ENCODE data around the gene GRM7. TPM values are rescaled to one million over a fixed set of nuclear protein-coding genes. Genes with fewer than 3 reads are reported as not detected.

GRM7 gene
- total RNA-seq, 1 experiment from 2014 or later = 0.04 TPM

GRCh38 chr3:7207125-7207524 is 346.2 kb downstream of the GRM7 start:
- Histone ChIP-seq H3K27me3 (no peaks in the 10 kb centered on the region), H3K4me3 (no peak overlapping the region), H3K9me3 (replicated peaks) (no peaks in the 10 kb centered on the region), H3K27ac (no peak overlapping the region), H3K36me3 (no peaks in the 10 kb centered on the region), H3K4me1 (no peaks in the 10 kb centered on the region)
- DNase-seq = no peak

GRCh38 chr3:7207928-7208327 is 347.0 kb downstream of the GRM7 start:
- Histone ChIP-seq H3K4me1 (no peaks in the 10 kb centered on the region), H3K4me3 (no peak overlapping the region), H3K27me3 (no peaks in the 10 kb centered on the region), H3K27ac (no peak overlapping the region), H3K36me3 (no peaks in the 10 kb centered on the region), H3K9me3 (replicated peaks) (no peaks in the 10 kb centered on the region)
- DNase-seq = no peak

GRCh38 chr3:7209098-7209497 is 348.2 kb downstream of the GRM7 start:
- Histone ChIP-seq H3K4me3 (no peak overlapping the region), H3K27me3 (no peaks in the 10 kb centered on the region), H3K4me1 (no peaks in the 10 kb centered on the region), H3K9me3 (replicated peaks) (no peaks in the 10 kb centered on the region), H3K36me3 (no peaks in the 10 kb centered on the region), H3K27ac (no peak overlapping the region)
- DNase-seq = no peak

- Histone ChIP-seq H3K4me1 (no peaks in the 10 kb centered on the region), H3K36me3 (no peaks in the 10 kb centered on the region), H3K27me3 (no peaks in the 10 kb centered on the region), H3K9me3 (replicated peaks) (no peaks in the 10 kb centered on the region), H3K4me3 (no peak overlapping the region), H3K27ac (no peak overlapping the region)
- DNase-seq = no peak
These were observed 350.8 kb downstream of the GRM7 start for GRCh38 chr3:7211740-7212139.

GRCh38 chr3:7215706-7216105 is 354.8 kb downstream of the GRM7 start:
- Histone ChIP-seq H3K27ac (no peak overlapping the region), H3K9me3 (replicated peaks) (no peaks in the 10 kb centered on the region), H3K4me1 (no peaks in the 10 kb centered on the region), H3K4me3 (no peak overlapping the region), H3K27me3 (no peaks in the 10 kb centered on the region), H3K36me3 (no peaks in the 10 kb centered on the region)
- no peak for DNase-seq

- H3K36me3 ChIP-seq = no peaks in the 10 kb centered on the region
- H3K4me1 ChIP-seq = no peaks in the 10 kb centered on the region
- H3K9me3 ChIP-seq (replicated peaks) = no peaks in the 10 kb centered on the region
- no peaks in the 10 kb centered on the region for H3K27me3 ChIP-seq
- no peak overlapping the region for H3K27ac ChIP-seq
- no peak overlapping the region for H3K4me3 ChIP-seq
- DNase-seq = no peak
These were observed 365.5 kb downstream of the GRM7 start for GRCh38 chr3:7226393-7226792.

- no peaks in the 10 kb centered on the region for H3K36me3 ChIP-seq
- no peak overlapping the region for H3K27ac ChIP-seq
- H3K4me3 ChIP-seq = no peak overlapping the region
- H3K9me3 ChIP-seq (replicated peaks) = no peaks in the 10 kb centered on the region
- no peaks in the 10 kb centered on the region for H3K4me1 ChIP-seq
- no peak for DNase-seq
- no peaks in the 10 kb centered on the region for H3K27me3 ChIP-seq
These were observed 377.8 kb downstream of the GRM7 start for GRCh38 chr3:7238565-7239295.

GRCh38 chr3:7241584-7242302 is 380.8 kb downstream of the GRM7 start:
- no peaks in the 10 kb centered on the region for H3K4me1 ChIP-seq
- H3K4me3 ChIP-seq = no peak overlapping the region
- no peaks in the 10 kb centered on the region for H3K9me3 ChIP-seq (replicated peaks)
- no peak for DNase-seq
- H3K36me3 ChIP-seq = no peaks in the 10 kb centered on the region
- H3K27ac ChIP-seq = no peak overlapping the region
- no peaks in the 10 kb centered on the region for H3K27me3 ChIP-seq

GRCh38 chr3:7242303-7242635 is 381.4 kb downstream of the GRM7 start:
- Histone ChIP-seq H3K27ac (no peak overlapping the region), H3K4me3 (no peak overlapping the region), H3K27me3 (no peaks in the 10 kb centered on the region), H3K9me3 (replicated peaks) (no peaks in the 10 kb centered on the region), H3K4me1 (no peaks in the 10 kb centered on the region), H3K36me3 (no peaks in the 10 kb centered on the region)
- DNase-seq = no peak

- Histone ChIP-seq H3K4me1 (no peaks in the 10 kb centered on the region), H3K4me3 (no peak overlapping the region), H3K27ac (no peak overlapping the region), H3K36me3 (no peaks in the 10 kb centered on the region), H3K9me3 (replicated peaks) (no peaks in the 10 kb centered on the region), H3K27me3 (no peaks in the 10 kb centered on the region)
- no peak for DNase-seq
These were observed 388.7 kb downstream of the GRM7 start for GRCh38 chr3:7249493-7250076.

GRCh38 chr3:7254251-7254650 is 393.3 kb downstream of the GRM7 start:
- no peak overlapping the region for H3K4me3 ChIP-seq
- no peaks in the 10 kb centered on the region for H3K4me1 ChIP-seq
- no peaks in the 10 kb centered on the region for H3K27me3 ChIP-seq
- no peak overlapping the region for H3K27ac ChIP-seq
- H3K36me3 ChIP-seq = no peaks in the 10 kb centered on the region
- no peak for DNase-seq
- H3K9me3 ChIP-seq (replicated peaks) = no peaks in the 10 kb centered on the region

- Histone ChIP-seq H3K4me3 (no peak overlapping the region), H3K4me1 (no peaks in the 10 kb centered on the region), H3K9me3 (replicated peaks) (no peaks in the 10 kb centered on the region), H3K27ac (no peak overlapping the region), H3K36me3 (no peaks in the 10 kb centered on the region), H3K27me3 (no peaks in the 10 kb centered on the region)
- no peak for DNase-seq
These were observed 400.1 kb downstream of the GRM7 start for GRCh38 chr3:7260975-7261374.

- no peak overlapping the region for H3K4me3 ChIP-seq
- H3K36me3 ChIP-seq = no peaks in the 10 kb centered on the region
- no peak overlapping the region for H3K27ac ChIP-seq
- no peaks in the 10 kb centered on the region for H3K4me1 ChIP-seq
- H3K9me3 ChIP-seq (replicated peaks) = no peaks in the 10 kb centered on the region
- no peak for DNase-seq
- no peaks in the 10 kb centered on the region for H3K27me3 ChIP-seq
These were observed 402.7 kb downstream of the GRM7 start for GRCh38 chr3:7263347-7264195.

- no peak overlapping the region for H3K27ac ChIP-seq
- no peaks in the 10 kb centered on the region for H3K9me3 ChIP-seq (replicated peaks)
- no peaks in the 10 kb centered on the region for H3K4me1 ChIP-seq
- DNase-seq = no peak
- no peaks in the 10 kb centered on the region for H3K36me3 ChIP-seq
- no peaks in the 10 kb centered on the region for H3K27me3 ChIP-seq
- no peak overlapping the region for H3K4me3 ChIP-seq
These were observed 403.2 kb downstream of the GRM7 start for GRCh38 chr3:7264196-7264526.

GRCh38 chr3:7265736-7266135 is 404.8 kb downstream of the GRM7 start:
- H3K9me3 ChIP-seq (replicated peaks) = no peaks in the 10 kb centered on the region
- H3K27me3 ChIP-seq = no peaks in the 10 kb centered on the region
- H3K4me3 ChIP-seq = no peak overlapping the region
- no peaks in the 10 kb centered on the region for H3K36me3 ChIP-seq
- no peak for DNase-seq
- H3K27ac ChIP-seq = no peak overlapping the region
- no peaks in the 10 kb centered on the region for H3K4me1 ChIP-seq
